CD4-positive, alpha-beta memory T cell (primary cell): ENCODE measurements around the gene FSHB. TPM values are rescaled to one million over a fixed set of nuclear protein-coding genes. Genes with fewer than 3 reads are reported as not detected.
"Not testable (repeated sequence)": the region's sequence is repeated elsewhere in the genome, so short reads cannot be mapped to it uniquely, and the experiment has no call there.

ENCODE experiments used
- CTCF ChIA-PET: fragments of 350-600 bp; sonication (Branson Sonifier 250); formaldehyde crosslinking; loops from one replicate; lab custom pipeline; 2021; ENCODE audit warnings: inconsistent platforms; ENCODE audit not compliant: partially characterized antibody; lab: Charles Lee
- POLR2A ChIA-PET: fragments of 350-600 bp; sonication (Branson Sonifier 250); formaldehyde crosslinking; loops from one replicate; lab custom pipeline; 2021; ENCODE audit not compliant: partially characterized antibody; lab: Charles Lee
- DNase-seq, 5 donors: peaks; one replicate each; pipeline versions ENCODE4 v3.0.0 to v3.0.0-alpha.2; 2020 to 2022; ENCODE audit warnings: mixed read lengths in 1 of 5
- H3K27ac ChIP-seq: one replicate; pipeline ENCODE4 v1.7.0; 2013; ENCODE audit warnings: low read depth, low read length
- H3K27me3 ChIP-seq: 2 replicates; pipeline ENCODE4 v1.7.0; 2013; ENCODE audit warnings: mild to moderate bottlenecking, low read length, moderate library complexity; ENCODE audit not compliant: insufficient read depth
- H3K36me3 ChIP-seq: 2 replicates; pipeline ENCODE4 v1.7.0; 2013; ENCODE audit warnings: mild to moderate bottlenecking, low read length, moderate library complexity; ENCODE audit not compliant: insufficient read depth
- H3K4me1 ChIP-seq: 2 replicates; pipeline ENCODE4 v1.7.0; 2013; ENCODE audit warnings: mild to moderate bottlenecking, low read length, moderate library complexity; ENCODE audit not compliant: insufficient read depth
- H3K4me3 ChIP-seq, 2 donors: one replicate each; pipeline ENCODE4 v1.7.0; 2013; ENCODE audit warnings: low read length in 2 of 2, mild to moderate bottlenecking in 1 of 2
- H3K9me3 ChIP-seq, 2 donors: one replicate each; pipeline ENCODE4 v1.7.0; 2013; ENCODE audit warnings: low read length in 2 of 2, control low read depth in 1 of 2; ENCODE audit not compliant: control insufficient read depth in 1 of 2
- H3K27ac Mint-ChIP-seq, 7 donors: one replicate each; pipeline ENCODE4 v1.8.0; 2020 to 2021; ENCODE audit warnings: mixed read lengths in 7 of 7, mild to moderate bottlenecking in 6 of 7, inconsistent platforms in 3 of 7, moderate library complexity in 3 of 7
- H3K27me3 Mint-ChIP-seq, 2 donors: one replicate each; pipeline ENCODE4 v1.8.0; 2020 to 2021; ENCODE audit warnings: mixed read lengths in 2 of 2
- H3K36me3 Mint-ChIP-seq, 2 donors: one replicate each; pipeline ENCODE4 v1.8.0; 2020 to 2021; ENCODE audit warnings: mixed read lengths in 2 of 2, inconsistent platforms in 1 of 2, mild to moderate bottlenecking in 1 of 2
- H3K4me1 Mint-ChIP-seq, 4 donors: one replicate each; pipeline ENCODE4 v1.8.0; 2020 to 2021; ENCODE audit warnings: mixed read lengths in 4 of 4, mild to moderate bottlenecking in 1 of 4
- H3K4me3 Mint-ChIP-seq, 8 donors: one replicate each; pipeline ENCODE4 v1.8.0; 2020 to 2021; ENCODE audit warnings: mixed read lengths in 8 of 8, mild to moderate bottlenecking in 7 of 8, moderate library complexity in 6 of 8, inconsistent platforms in 3 of 8
- H3K9me3 Mint-ChIP-seq, 8 donors: one replicate each; pipeline ENCODE4 v1.8.0; 2020 to 2021; ENCODE audit warnings: mixed read lengths in 8 of 8, mild to moderate bottlenecking in 5 of 8, inconsistent platforms in 3 of 8, moderate library complexity in 1 of 8
- intact Hi-C: fragments of 100-400 bp; cut with micrococcal nuclease; formaldehyde crosslinking; loops from one replicate; pipeline ENCODE4 v1.15.1; 2023
- polyA plus RNA-seq, 2 donors: library from polyadenylated mRNA; unstranded; fragments of 300-500 nt; fragmentation: Illumina TruSeq; gene quantifications; one replicate each; pipeline ENCODE4 v1.2.3, GENCODE V29; 2021
- total RNA-seq, 2 experiments: library from RNA; stranded (reverse); gene quantifications; one replicate each; pipeline ENCODE4 v1.2.3, GENCODE V29; 2021

The FSHB gene
- total and polyA plus RNA-seq, 4 experiments from 2014 or later = not detected

- H3K27ac ChIP-seq = no peak overlapping the region
- Mint-ChIP-seq H3K4me1 (no peaks in the 10 kb centered on the region), H3K36me3 (no peaks in the 10 kb centered on the region), H3K4me3 (no peak overlapping the region), H3K27ac (no peak overlapping the region), H3K9me3 (peaks cover 0 to 11% (median 3%) of the 10 kb centered on the region in 8 donors), H3K27me3 (no peaks in the 10 kb centered on the region)
- intact Hi-C loops = no loop called here
- no peaks in the 10 kb centered on the region for H3K4me1 ChIP-seq
- H3K4me3 ChIP-seq = no peak overlapping the region
- POLR2A ChIA-PET = no interaction called here
- CTCF ChIA-PET = no interaction called here
- no peaks in the 10 kb centered on the region for H3K9me3 ChIP-seq
- no peaks in the 10 kb centered on the region for H3K27me3 ChIP-seq
- H3K36me3 ChIP-seq = no peaks in the 10 kb centered on the region
- no peak for DNase-seq
Measured at GRCh38 chr11:30261821-30262220, 31.0 kb downstream of the FSHB start.

GRCh38 chr11:30268638-30269037 is 37.8 kb downstream of the FSHB start:
- CTCF ChIA-PET, POLR2A ChIA-PET, DNase-seq, H3K4me3 Mint-ChIP-seq, H3K36me3 Mint-ChIP-seq, H3K4me1 Mint-ChIP-seq, intact Hi-C loops, H3K4me1 ChIP-seq, H3K9me3 ChIP-seq, H3K27ac ChIP-seq, H3K27me3 ChIP-seq, H3K27ac Mint-ChIP-seq, H3K36me3 ChIP-seq, H3K4me3 ChIP-seq: not testable (repeated sequence)
- H3K9me3 Mint-ChIP-seq = peaks cover 0 to 11% (median 4%) of the 10 kb centered on the region in 8 donors
- H3K27me3 Mint-ChIP-seq = peaks cover 6 to 10% of the 10 kb centered on the region in 2 donors

- POLR2A ChIA-PET = no interaction called here
- Mint-ChIP-seq H3K27ac (no peak overlapping the region), H3K4me1 (no peaks in the 10 kb centered on the region), H3K27me3 (peaks cover 12 to 19% of the 10 kb centered on the region in 2 donors), H3K36me3 (no peaks in the 10 kb centered on the region), H3K4me3 (no peak overlapping the region), H3K9me3 (peaks cover 0 to 5% (median under 1%) of the 10 kb centered on the region in 8 donors)
- no peak overlapping the region for H3K27ac ChIP-seq
- no peaks in the 10 kb centered on the region for H3K4me1 ChIP-seq
- H3K27me3 ChIP-seq = no peaks in the 10 kb centered on the region
- CTCF ChIA-PET = no interaction called here
- no peaks in the 10 kb centered on the region for H3K36me3 ChIP-seq
- intact Hi-C loops = no loop called here
- no peaks in the 10 kb centered on the region for H3K9me3 ChIP-seq
- DNase-seq = no peak
- H3K4me3 ChIP-seq = no peak overlapping the region
Measured at GRCh38 chr11:30270671-30271070, 39.9 kb downstream of the FSHB start.

- H3K36me3 Mint-ChIP-seq = no peaks in the 10 kb centered on the region
- Histone ChIP-seq H3K27ac (no peak overlapping the region), H3K27me3 (no peaks in the 10 kb centered on the region), H3K4me1 (peaks cover 15% of the 10 kb centered on the region), H3K9me3 (no peaks in the 10 kb centered on the region), H3K4me3 (no peak overlapping the region), H3K36me3 (no peaks in the 10 kb centered on the region)
- no peak for DNase-seq
- H3K27me3 Mint-ChIP-seq = peaks cover 9 to 11% of the 10 kb centered on the region in 2 donors
- ChIA-PET POLR2A (no interaction called here), CTCF (no interaction called here)
- no peak overlapping the region for H3K27ac Mint-ChIP-seq
- H3K4me1 Mint-ChIP-seq = peaks cover 12 to 19% (median 12%) of the 10 kb centered on the region in 4 donors
- intact Hi-C loops = no loop called here
- H3K4me3 Mint-ChIP-seq = no peak overlapping the region
- peaks cover 0 to 2% (median 0%) of the 10 kb centered on the region in 8 donors for H3K9me3 Mint-ChIP-seq
Measured at GRCh38 chr11:30277176-30277575, 46.4 kb downstream of the FSHB start.

GRCh38 chr11:30279796-30280195 is 49.0 kb downstream of the FSHB start:
- H3K36me3 ChIP-seq = no peaks in the 10 kb centered on the region
- H3K27ac Mint-ChIP-seq = no peak overlapping the region
- no peaks in the 10 kb centered on the region for H3K27me3 ChIP-seq
- H3K9me3 ChIP-seq = no peaks in the 10 kb centered on the region
- ChIA-PET POLR2A (no interaction called here), CTCF (no interaction called here)
- H3K4me3 Mint-ChIP-seq = no peak overlapping the region
- no peak overlapping the region for H3K27ac ChIP-seq
- DNase-seq = no peak
- intact Hi-C loops = no loop called here
- peaks cover 25% of the 10 kb centered on the region for H3K4me1 ChIP-seq
- H3K9me3 Mint-ChIP-seq = peaks cover 0 to 2% (median 0%) of the 10 kb centered on the region in 8 donors
- H3K4me1 Mint-ChIP-seq = peaks cover 18 to 30% (median 21%) of the 10 kb centered on the region in 4 donors
- no peaks in the 10 kb centered on the region for H3K36me3 Mint-ChIP-seq
- H3K4me3 ChIP-seq = no peak overlapping the region
- H3K27me3 Mint-ChIP-seq = peaks cover 2% of the 10 kb centered on the region in 2 donors

- Mint-ChIP-seq H3K36me3 (no peaks in the 10 kb centered on the region), H3K4me3 (peak overlapping the region in 7 of 8 donors; percentile 53 to 79 (median 61)), H3K27me3 (no peaks in the 10 kb centered on the region), H3K27ac (peak overlapping the region in 5 of 7 donors; percentile 41 to 80 (median 67)), H3K9me3 (peaks cover 0 to 1% (median 0%) of the 10 kb centered on the region in 8 donors), H3K4me1 (peaks cover 18 to 30% (median 21%) of the 10 kb centered on the region in 4 donors)
- intact Hi-C loops = no loop called here
- no peaks in the 10 kb centered on the region for H3K9me3 ChIP-seq
- ChIA-PET POLR2A (interaction anchor here (0.9 kb wide), 1 partner anchor 41 kb away, joined by 3 read pairs; the partner anchor contains the start of gene ARL14EP), CTCF (no interaction called here)
- peaks cover 25% of the 10 kb centered on the region for H3K4me1 ChIP-seq
- H3K27ac ChIP-seq = no peak overlapping the region
- DNase-seq = peak in 1 of 5 donors; percentile 24
- no peak overlapping the region for H3K4me3 ChIP-seq
- no peaks in the 10 kb centered on the region for H3K36me3 ChIP-seq
- H3K27me3 ChIP-seq = no peaks in the 10 kb centered on the region
Measured at GRCh38 chr11:30281476-30282288, 50.9 kb downstream of the FSHB start.

- Mint-ChIP-seq H3K36me3 (no peaks in the 10 kb centered on the region), H3K4me3 (peak overlapping the region in 7 of 8 donors; percentile 53 to 79 (median 61)), H3K9me3 (peaks cover 0 to 1% (median 0%) of the 10 kb centered on the region in 8 donors), H3K27ac (peak overlapping the region in 5 of 7 donors; percentile 26 to 80 (median 66)), H3K27me3 (no peaks in the 10 kb centered on the region), H3K4me1 (peaks cover 18 to 30% (median 21%) of the 10 kb centered on the region in 4 donors)
- Histone ChIP-seq H3K4me1 (peaks cover 25% of the 10 kb centered on the region), H3K36me3 (no peaks in the 10 kb centered on the region), H3K27me3 (no peaks in the 10 kb centered on the region), H3K9me3 (no peaks in the 10 kb centered on the region), H3K4me3 (no peak overlapping the region), H3K27ac (no peak overlapping the region)
- peak in 4 of 5 donors; percentile 6 to 36 (median 20) for DNase-seq
- intact Hi-C loops = no loop called here
- ChIA-PET POLR2A (interaction anchor here (0.9 kb wide), 1 partner anchor 41 kb away, joined by 3 read pairs; the partner anchor contains the start of gene ARL14EP), CTCF (no interaction called here)
Measured at GRCh38 chr11:30282289-30282631, 51.4 kb downstream of the FSHB start.
